SK-N-SH (cell line): ENCODE results near the gene TMEM218. TPM values are rescaled to one million over a fixed set of nuclear protein-coding genes. Genes with fewer than 3 reads are reported as not detected.

Source experiments
- CTCF ChIA-PET: fragments of 300-600, 350-600 bp; formaldehyde crosslinking; extraction: SDS; loops from one replicate; lab custom pipeline; 2021; lab: Yijun Ruan, JAX
- POLR2A ChIA-PET: fragments of 350-600 bp; sonication (Branson Sonifier 250); formaldehyde crosslinking; extraction: SDS; loops from one replicate; lab custom pipeline; 2020; ENCODE audit warnings: antibody characterized with exemption, inconsistent platforms; lab: Yijun Ruan, JAX
- DNase-seq: peaks from one replicate; pipeline ENCODE4 v3.0.0; 2012
- H2AFZ ChIP-seq: fragments of 200-600 bp; sonication (generic); 2 replicates; pipeline ENCODE4 v1.8.1; 2016; ENCODE audit warnings: antibody characterized with exemption, mild to moderate bottlenecking, low read depth
- H3F3A ChIP-seq: fragments of 200-600 bp; sonication (generic); replicated peaks from 2 replicates; pipeline ENCODE3; 2016; ENCODE audit warnings: antibody characterized with exemption, mild to moderate bottlenecking; ENCODE audit not compliant: insufficient read depth
- H3K27ac ChIP-seq, 2 experiments: fragments of 200-500 bp in 1 of 2; fragments of 200-600 bp in 1 of 2; sonication (Bioruptor generic) in 1 of 2; sonication (generic), shearing (Covaris generic) in 1 of 2; 2 replicates each; pipeline versions ENCODE4 v1.5.1 to v1.6.1; 2014 to 2016; ENCODE audit warnings: low read depth in 2 of 2, inconsistent platforms in 1 of 2, low read length in 1 of 2, mild to moderate bottlenecking in 1 of 2, mixed read lengths in 1 of 2
- H3K27me3 ChIP-seq: fragments of 200-600 bp; sonication (generic), shearing (Covaris generic); 2 replicates; pipeline ENCODE4 v1.6.1; 2016; ENCODE audit warnings: mixed run types; ENCODE audit not compliant: insufficient read depth
- H3K36me3 ChIP-seq, 2 experiments: fragments of 200-500 bp in 1 of 2; fragments of 200-600 bp in 1 of 2; sonication (Bioruptor generic) in 1 of 2; sonication (generic) in 1 of 2; replicated peaks in 1 of 2; 2 replicates each; pipeline versions ENCODE3 to v1.5.1; 2014 to 2016; ENCODE audit warnings: low read length in 1 of 2, mild to moderate bottlenecking in 1 of 2; ENCODE audit not compliant: insufficient read depth in 2 of 2, control insufficient read depth in 1 of 2
- H3K4me1 ChIP-seq, 2 experiments: fragments of 200-500 bp in 1 of 2; fragments of 200-600 bp in 1 of 2; sonication (Bioruptor generic) in 1 of 2; sonication (generic), shearing (Covaris generic) in 1 of 2; 2 replicates each; pipeline versions ENCODE4 v1.5.1 to v1.6.1; 2014 to 2016; ENCODE audit warnings: low read depth in 1 of 2, low read length in 1 of 2, mixed run types in 1 of 2; ENCODE audit not compliant: insufficient read depth in 2 of 2, control insufficient read depth in 1 of 2
- H3K4me2 ChIP-seq: fragments of 200-600 bp; sonication (generic), shearing (Covaris generic); 2 replicates; pipeline ENCODE4 v1.6.1; 2017; ENCODE audit warnings: mixed run types
- H3K4me3 ChIP-seq, 2 experiments: fragments of 200-500 bp in 1 of 2; fragments of 200-600 bp in 1 of 2; sonication (Bioruptor generic) in 1 of 2; sonication (generic), shearing (Covaris generic) in 1 of 2; 2 replicates each; pipeline versions ENCODE4 v1.5.1 to v1.8.1; 2014 to 2016; ENCODE audit warnings: low read depth in 2 of 2, inconsistent platforms in 1 of 2, low read length in 1 of 2, mild to moderate bottlenecking in 1 of 2, mixed read lengths in 1 of 2, moderate library complexity in 1 of 2
- H3K79me2 ChIP-seq: fragments of 200-600 bp; sonication (generic); 2 replicates; pipeline ENCODE4 v1.8.1; 2017; ENCODE audit warnings: mild to moderate bottlenecking; ENCODE audit not compliant: insufficient read depth
- H3K9ac ChIP-seq: fragments of 200-600 bp; sonication (generic); 2 replicates; pipeline ENCODE4 v1.6.1; 2017; ENCODE audit warnings: mixed run types
- H3K9me2 ChIP-seq: fragments of 200-600 bp; sonication (generic); 2 replicates; pipeline ENCODE4 v1.6.1; 2017; ENCODE audit warnings: mixed run types
- H3K9me3 ChIP-seq: fragments of 200-600 bp; sonication (generic); 2 replicates; pipeline ENCODE4 v1.6.1; 2017; ENCODE audit warnings: mixed run types, mild to moderate bottlenecking, moderate library complexity
- H4K20me1 ChIP-seq: fragments of 200-600 bp; sonication (generic); 2 replicates; pipeline ENCODE4 v1.6.1; 2017; ENCODE audit warnings: mild to moderate bottlenecking, mixed run types; ENCODE audit not compliant: insufficient read depth
- CHD2 ChIP-seq: fragments of 150-350 bp; IDR thresholded peaks from 2 replicates; pipeline ENCODE4 v1.6.1; 2018; ENCODE audit warnings: low read length; ENCODE audit not compliant: partially characterized antibody
- EP300 ChIP-seq, 2 experiments: IDR thresholded peaks; 2 replicates each; pipeline versions ENCODE4 v1.4.0 to v1.6.1; 2012; ENCODE audit warnings: borderline replicate concordance in 1 of 2, low read depth in 1 of 2, low read length in 1 of 2
- EZH2phosphoT487 ChIP-seq: fragments of 200-600 bp; sonication (generic); IDR thresholded peaks from 2 replicates; pipeline ENCODE4 v1.6.1; 2017; ENCODE audit warnings: low read depth, mixed run types, mild to moderate bottlenecking, antibody characterized with exemption, moderate library complexity, borderline replicate concordance
- FOXJ3 ChIP-seq: sonication (generic); formaldehyde crosslinking; IDR thresholded peaks from 2 replicates; pipeline ENCODE4 v1.5.1; 2020; ENCODE audit warnings: mild to moderate bottlenecking, missing genetic modification reagents
- FOXM1 ChIP-seq: IDR thresholded peaks from 2 replicates; pipeline ENCODE4 v1.4.0; 2012; ENCODE audit warnings: low read depth, mild to moderate bottlenecking
- GABPA ChIP-seq: IDR thresholded peaks from 2 replicates; pipeline ENCODE4 v1.4.0; 2012; ENCODE audit warnings: low read depth, mild to moderate bottlenecking
- IRF3 ChIP-seq: fragments of 150-350 bp; IDR thresholded peaks from 2 replicates; pipeline ENCODE4 v1.6.1; 2016; ENCODE audit warnings: mild to moderate bottlenecking, low read depth, low read length
- JUND ChIP-seq: IDR thresholded peaks from 2 replicates; pipeline ENCODE4 v1.4.0; 2012
- MAX ChIP-seq: IDR thresholded peaks from 2 replicates; pipeline ENCODE4 v1.4.0; 2012; ENCODE audit warnings: low read depth
- MEF2A ChIP-seq: IDR thresholded peaks from 2 replicates; pipeline ENCODE4 v1.4.0; 2012; ENCODE audit warnings: low read depth, borderline replicate concordance
- MXI1 ChIP-seq: IDR thresholded peaks from 2 replicates; pipeline ENCODE4 v1.6.1; 2012; ENCODE audit warnings: mild to moderate bottlenecking, low read depth, low read length, improper control_type of control experiment
- NFIC ChIP-seq: IDR thresholded peaks from 2 replicates; pipeline ENCODE4 v1.4.0; 2012; ENCODE audit warnings: borderline replicate concordance
- NRF1 ChIP-seq: IDR thresholded peaks from 2 replicates; pipeline ENCODE4 v1.6.1; 2012; ENCODE audit warnings: low read depth, mild to moderate bottlenecking, low read length
- POLR2AphosphoS5 ChIP-seq: IDR thresholded peaks from 2 replicates; pipeline ENCODE4 v1.6.1; 2012; ENCODE audit warnings: low read depth, low read length
- RCOR1 ChIP-seq: fragments of 150-350 bp; IDR thresholded peaks from 2 replicates; pipeline ENCODE4 v1.6.1; 2017; ENCODE audit warnings: antibody characterized with exemption, low read length
- RFX5 ChIP-seq: IDR thresholded peaks from 2 replicates; pipeline ENCODE4 v1.6.1; 2012; ENCODE audit warnings: mild to moderate bottlenecking, improper control_type of control experiment, low read length
- SIN3A ChIP-seq: IDR thresholded peaks from 2 replicates; pipeline ENCODE4 v1.6.1; 2012; ENCODE audit warnings: low read depth, mild to moderate bottlenecking, low read length, moderate library complexity, borderline replicate concordance
- SMC3 ChIP-seq: IDR thresholded peaks from 2 replicates; pipeline ENCODE4 v1.6.1; 2012; ENCODE audit warnings: low read depth, low read length, improper control_type of control experiment
- YY1 ChIP-seq: IDR thresholded peaks from 2 replicates; pipeline ENCODE4 v1.4.0; 2012; ENCODE audit warnings: low read depth, mild to moderate bottlenecking
- WGBS: methylation state at CpG from one replicate; pipeline ENCODE4 v1.1.6; 2017; ENCODE audit warnings: low lambda C conversion rate; 5-methylcytosine and 5-hydroxymethylcytosine counted together
- polyA plus RNA-seq, 3 experiments: library from polyadenylated mRNA; depleted of rRNA; stranded (reverse); fragments of >200 nt; gene quantifications; 2 replicates each; pipeline ENCODE4 v1.2.3, GENCODE V29; 2012
- TF ChIP-seq, protein P1 (sequence below): fragments of 150-350 bp; IDR thresholded peaks from 2 replicates; pipeline ENCODE4 v1.6.1; 2017; ENCODE audit warnings: antibody characterized with exemption, low read length, low read depth, borderline replicate concordance
- TF ChIP-seq, protein P2 (sequence below): IDR thresholded peaks from 2 replicates; pipeline ENCODE4 v1.6.1; 2012; ENCODE audit warnings: mild to moderate bottlenecking, low read depth, low read length, moderate library complexity

Gene TMEM218
- polyA plus RNA-seq, 1 of the 3 experiments (the other 2 are of a cell fraction): 36.2 TPM

GRCh38 chr11:125132596-125132995 is 21.2 kb upstream of the TMEM218 start (continued):
- TF ChIP-seq MAX: no peak
- TF ChIP-seq FOXM1: no peak
- no peak for TF ChIP-seq MEF2A
- TF ChIP-seq, protein P1, sequence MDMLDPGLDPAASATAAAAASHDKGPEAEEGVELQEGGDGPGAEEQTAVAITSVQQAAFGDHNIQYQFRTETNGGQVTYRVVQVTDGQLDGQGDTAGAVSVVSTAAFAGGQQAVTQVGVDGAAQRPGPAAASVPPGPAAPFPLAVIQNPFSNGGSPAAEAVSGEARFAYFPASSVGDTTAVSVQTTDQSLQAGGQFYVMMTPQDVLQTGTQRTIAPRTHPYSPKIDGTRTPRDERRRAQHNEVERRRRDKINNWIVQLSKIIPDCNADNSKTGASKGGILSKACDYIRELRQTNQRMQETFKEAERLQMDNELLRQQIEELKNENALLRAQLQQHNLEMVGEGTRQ: no peak
- TF ChIP-seq EP300 (IDR thresholded peaks at IDR 0.05; ENCODE audit: borderline replicate concordance in 1 of 2, low read depth in 1 of 2, low read length in 1 of 2): no peak
- TF ChIP-seq MXI1: no peak
- TF ChIP-seq NFIC: no peak
- no peak for TF ChIP-seq RFX5
- TF ChIP-seq YY1: no peak

GRCh38 chr11:125132071-125132470 is 20.6 kb upstream of the TMEM218 start:
- no peaks in the 10 kb centered on the region for H3K9me3 ChIP-seq
- no peak overlapping the region for H3K27ac ChIP-seq
- H3K9me2 ChIP-seq: no peaks in the 10 kb centered on the region
- no peaks in the 10 kb centered on the region for H3K36me3 ChIP-seq
- H3K4me2 ChIP-seq: no peak overlapping the region
- H3K4me1 ChIP-seq: no peaks in the 10 kb centered on the region
- H2AFZ ChIP-seq: no peak overlapping the region
- ChIA-PET CTCF (interaction anchor here (0.8 to 2.7 kb wide), 4 partner anchors 8 to 273 kb away, joined by 4 to 14 read pairs (median 5); no protein-coding TSS in a partner anchor), POLR2A (no interaction called here)
- TF ChIP-seq RFX5 (no peak), MXI1 (no peak), CHD2 (no peak), POLR2AphosphoS5 (no peak), FOXJ3 (CRISPR knock-in tag) (no peak), EZH2phosphoT487 (no peak), RCOR1 (no peak), SMC3 (no peak), IRF3 (no peak), NRF1 (no peak), MAX (no peak), YY1 (no peak), JUND (no peak), SIN3A (no peak), GABPA (no peak)
- TF ChIP-seq, protein P2, sequence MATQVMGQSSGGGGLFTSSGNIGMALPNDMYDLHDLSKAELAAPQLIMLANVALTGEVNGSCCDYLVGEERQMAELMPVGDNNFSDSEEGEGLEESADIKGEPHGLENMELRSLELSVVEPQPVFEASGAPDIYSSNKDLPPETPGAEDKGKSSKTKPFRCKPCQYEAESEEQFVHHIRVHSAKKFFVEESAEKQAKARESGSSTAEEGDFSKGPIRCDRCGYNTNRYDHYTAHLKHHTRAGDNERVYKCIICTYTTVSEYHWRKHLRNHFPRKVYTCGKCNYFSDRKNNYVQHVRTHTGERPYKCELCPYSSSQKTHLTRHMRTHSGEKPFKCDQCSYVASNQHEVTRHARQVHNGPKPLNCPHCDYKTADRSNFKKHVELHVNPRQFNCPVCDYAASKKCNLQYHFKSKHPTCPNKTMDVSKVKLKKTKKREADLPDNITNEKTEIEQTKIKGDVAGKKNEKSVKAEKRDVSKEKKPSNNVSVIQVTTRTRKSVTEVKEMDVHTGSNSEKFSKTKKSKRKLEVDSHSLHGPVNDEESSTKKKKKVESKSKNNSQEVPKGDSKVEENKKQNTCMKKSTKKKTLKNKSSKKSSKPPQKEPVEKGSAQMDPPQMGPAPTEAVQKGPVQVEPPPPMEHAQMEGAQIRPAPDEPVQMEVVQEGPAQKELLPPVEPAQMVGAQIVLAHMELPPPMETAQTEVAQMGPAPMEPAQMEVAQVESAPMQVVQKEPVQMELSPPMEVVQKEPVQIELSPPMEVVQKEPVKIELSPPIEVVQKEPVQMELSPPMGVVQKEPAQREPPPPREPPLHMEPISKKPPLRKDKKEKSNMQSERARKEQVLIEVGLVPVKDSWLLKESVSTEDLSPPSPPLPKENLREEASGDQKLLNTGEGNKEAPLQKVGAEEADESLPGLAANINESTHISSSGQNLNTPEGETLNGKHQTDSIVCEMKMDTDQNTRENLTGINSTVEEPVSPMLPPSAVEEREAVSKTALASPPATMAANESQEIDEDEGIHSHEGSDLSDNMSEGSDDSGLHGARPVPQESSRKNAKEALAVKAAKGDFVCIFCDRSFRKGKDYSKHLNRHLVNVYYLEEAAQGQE: no peak
- 32% methylated on average over 1 of the region's 1 CpG for WGBS
- H4K20me1 ChIP-seq: no peaks in the 10 kb centered on the region
- peaks cover 4% of the 10 kb centered on the region for H3F3A ChIP-seq
- no peaks in the 10 kb centered on the region; the same call in 1 of the 2 replicates for H3K27me3 ChIP-seq
- no peak overlapping the region for H3K9ac ChIP-seq
- H3K4me3 ChIP-seq: no peak overlapping the region
- no peak for DNase-seq
- no peaks in the 10 kb centered on the region for H3K79me2 ChIP-seq
